HepG2 (cell line): Measurements from ENCODE around the gene C16orf95. TPM values are rescaled to one million over a fixed set of nuclear protein-coding genes. Genes with fewer than 3 reads are reported as not detected.

Experiments
- ASH2L ChIP-seq: fragments of 300-600, 200-600 bp; sonication (generic); IDR thresholded peaks from 2 replicates; pipeline ENCODE4 v1.7.0; 2017; ENCODE audit warnings: low read depth, mild to moderate bottlenecking, moderate library complexity, mixed read lengths, low read length; ENCODE audit not compliant: insufficient read length
- ATRX ChIP-seq: sonication (generic); formaldehyde crosslinking; IDR thresholded peaks from 2 replicates; pipeline ENCODE4 v1.4.0; 2020; ENCODE audit warnings: missing genetic modification reagents, borderline replicate concordance
- FOXA3 ChIP-seq: IDR thresholded peaks from 2 replicates; pipeline ENCODE4 v1.6.1; 2016; ENCODE audit warnings: missing genetic modification reagents, missing compliant biosample characterization
- NFIB ChIP-seq: sonication (generic); formaldehyde crosslinking; IDR thresholded peaks from 2 replicates; pipeline ENCODE4 v1.9.0; 2021; ENCODE audit warnings: missing genetic modification reagents, mild to moderate bottlenecking, borderline replicate concordance
- RCOR2 ChIP-seq: IDR thresholded peaks from 2 replicates; pipeline ENCODE4 v1.6.1; 2016; ENCODE audit warnings: missing biosample characterization, missing genetic modification reagents
- ZNF329 ChIP-seq: sonication (generic); formaldehyde crosslinking; IDR thresholded peaks from 2 replicates; pipeline ENCODE4 v1.9.0; 2021; ENCODE audit warnings: low read depth, mild to moderate bottlenecking, missing genetic modification reagents
- ZNF484 ChIP-seq: sonication (generic); formaldehyde crosslinking; IDR thresholded peaks from 2 replicates; pipeline ENCODE4 v1.5.1; 2020; ENCODE audit warnings: mild to moderate bottlenecking, low read depth, missing genetic modification reagents, borderline replicate concordance
- ZNF780A ChIP-seq: sonication (generic); formaldehyde crosslinking; IDR thresholded peaks from 2 replicates; pipeline ENCODE4 v1.8.0; 2022; ENCODE audit warnings: mild to moderate bottlenecking, missing genetic modification reagents, moderate library complexity
- polyA plus RNA-seq, 8 experiments: library from polyadenylated mRNA; depleted of rRNA in 3 of 8; stranded (reverse) in 7 of 8; unstranded in 1 of 8; fragments of >200 nt; fragmentation: Illumina TruSeq in 4 of 8; extraction: Trizol in 4 of 8; gene quantifications; 2 replicates each; pipeline versions ENCODE4 v1.2.1 to v1.2.3, GENCODE V29; 2011 to 2016; ENCODE audit warnings: low read depth in 4 of 8, missing spikeins in 1 of 8, mixed read lengths in 1 of 8; ENCODE audit not compliant: insufficient read depth in 1 of 8
- total RNA-seq, 5 experiments: library from RNA; depleted of rRNA; stranded (reverse); fragments of >200 nt; fragmentation: Illumina TruSeq; extraction: Trizol; gene quantifications; 2 replicates each; pipeline ENCODE4 v1.2.3, GENCODE V29; 2016; ENCODE audit warnings: low read depth in 1 of 5
- TF ChIP-seq, protein P1 (sequence below): sonication (generic); formaldehyde crosslinking; IDR thresholded peaks from 2 replicates; pipeline ENCODE4 v1.9.0; 2021; ENCODE audit warnings: mild to moderate bottlenecking, missing genetic modification reagents
- TF ChIP-seq, protein P2 (sequence below): sonication (generic); formaldehyde crosslinking; IDR thresholded peaks from 2 replicates; pipeline ENCODE4 v1.5.0; 2020; ENCODE audit warnings: missing genetic modification reagents
- TF ChIP-seq, protein P3 (sequence below): sonication (generic); formaldehyde crosslinking; IDR thresholded peaks from 2 replicates; pipeline ENCODE4 v1.4.0; 2020; ENCODE audit warnings: mild to moderate bottlenecking, missing genetic modification reagents
- TF ChIP-seq, protein P4 (sequence below): sonication (generic); formaldehyde crosslinking; IDR thresholded peaks from 2 replicates; pipeline ENCODE4 v1.5.1; 2020; ENCODE audit warnings: missing genetic modification reagents, mild to moderate bottlenecking, borderline replicate concordance

C16orf95 gene
- total and polyA plus RNA-seq, 2 of the 13 experiments (the other 11 are each of a cell fraction or from before 2014, with no cell fraction given): 2.8 to 8.6 TPM

DNA sequence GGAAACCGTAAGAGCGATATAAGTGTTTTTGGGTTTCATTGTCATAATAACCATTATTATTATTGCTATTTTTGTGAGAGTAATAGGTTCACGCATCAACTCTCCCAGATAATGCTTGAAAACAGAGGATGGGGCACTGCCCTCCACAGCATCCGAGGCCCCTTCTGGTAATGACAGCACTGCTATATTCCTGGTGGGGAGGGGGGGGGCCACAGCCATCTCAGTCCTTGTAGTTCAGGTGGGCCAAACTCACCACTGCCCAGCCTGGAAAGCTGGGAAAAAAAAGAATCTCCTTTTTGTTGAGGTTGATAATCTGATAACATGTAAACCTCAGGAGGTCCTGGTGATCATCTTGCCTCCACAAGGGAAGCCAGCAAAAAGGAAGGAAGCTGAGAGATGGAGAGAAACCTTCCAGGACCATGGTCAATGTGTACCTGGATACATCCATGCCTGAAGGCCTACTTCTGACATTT lies 706 bp downstream of the C16orf95 start (continued):
- TF ChIP-seq, protein P1, sequence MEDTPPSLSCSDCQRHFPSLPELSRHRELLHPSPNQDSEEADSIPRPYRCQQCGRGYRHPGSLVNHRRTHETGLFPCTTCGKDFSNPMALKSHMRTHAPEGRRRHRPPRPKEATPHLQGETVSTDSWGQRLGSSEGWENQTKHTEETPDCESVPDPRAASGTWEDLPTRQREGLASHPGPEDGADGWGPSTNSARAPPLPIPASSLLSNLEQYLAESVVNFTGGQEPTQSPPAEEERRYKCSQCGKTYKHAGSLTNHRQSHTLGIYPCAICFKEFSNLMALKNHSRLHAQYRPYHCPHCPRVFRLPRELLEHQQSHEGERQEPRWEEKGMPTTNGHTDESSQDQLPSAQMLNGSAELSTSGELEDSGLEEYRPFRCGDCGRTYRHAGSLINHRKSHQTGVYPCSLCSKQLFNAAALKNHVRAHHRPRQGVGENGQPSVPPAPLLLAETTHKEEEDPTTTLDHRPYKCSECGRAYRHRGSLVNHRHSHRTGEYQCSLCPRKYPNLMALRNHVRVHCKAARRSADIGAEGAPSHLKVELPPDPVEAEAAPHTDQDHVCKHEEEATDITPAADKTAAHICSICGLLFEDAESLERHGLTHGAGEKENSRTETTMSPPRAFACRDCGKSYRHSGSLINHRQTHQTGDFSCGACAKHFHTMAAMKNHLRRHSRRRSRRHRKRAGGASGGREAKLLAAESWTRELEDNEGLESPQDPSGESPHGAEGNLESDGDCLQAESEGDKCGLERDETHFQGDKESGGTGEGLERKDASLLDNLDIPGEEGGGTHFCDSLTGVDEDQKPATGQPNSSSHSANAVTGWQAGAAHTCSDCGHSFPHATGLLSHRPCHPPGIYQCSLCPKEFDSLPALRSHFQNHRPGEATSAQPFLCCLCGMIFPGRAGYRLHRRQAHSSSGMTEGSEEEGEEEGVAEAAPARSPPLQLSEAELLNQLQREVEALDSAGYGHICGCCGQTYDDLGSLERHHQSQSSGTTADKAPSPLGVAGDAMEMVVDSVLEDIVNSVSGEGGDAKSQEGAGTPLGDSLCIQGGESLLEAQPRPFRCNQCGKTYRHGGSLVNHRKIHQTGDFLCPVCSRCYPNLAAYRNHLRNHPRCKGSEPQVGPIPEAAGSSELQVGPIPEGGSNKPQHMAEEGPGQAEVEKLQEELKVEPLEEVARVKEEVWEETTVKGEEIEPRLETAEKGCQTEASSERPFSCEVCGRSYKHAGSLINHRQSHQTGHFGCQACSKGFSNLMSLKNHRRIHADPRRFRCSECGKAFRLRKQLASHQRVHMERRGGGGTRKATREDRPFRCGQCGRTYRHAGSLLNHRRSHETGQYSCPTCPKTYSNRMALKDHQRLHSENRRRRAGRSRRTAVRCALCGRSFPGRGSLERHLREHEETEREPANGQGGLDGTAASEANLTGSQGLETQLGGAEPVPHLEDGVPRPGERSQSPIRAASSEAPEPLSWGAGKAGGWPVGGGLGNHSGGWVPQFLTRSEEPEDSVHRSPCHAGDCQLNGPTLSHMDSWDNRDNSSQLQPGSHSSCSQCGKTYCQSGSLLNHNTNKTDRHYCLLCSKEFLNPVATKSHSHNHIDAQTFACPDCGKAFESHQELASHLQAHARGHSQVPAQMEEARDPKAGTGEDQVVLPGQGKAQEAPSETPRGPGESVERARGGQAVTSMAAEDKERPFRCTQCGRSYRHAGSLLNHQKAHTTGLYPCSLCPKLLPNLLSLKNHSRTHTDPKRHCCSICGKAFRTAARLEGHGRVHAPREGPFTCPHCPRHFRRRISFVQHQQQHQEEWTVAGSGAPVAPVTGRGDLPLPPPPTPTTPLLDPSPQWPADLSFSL (CRISPR knock-in tag): no peak
- TF ChIP-seq NFIB (CRISPR knock-in tag) (no peak), ASH2L (no peak), FOXA3 (CRISPR knock-in tag) (no peak), ZNF780A (CRISPR knock-in tag) (0 out of 2 replicates have a peak, but pooled peaks have one; percentile 50), RCOR2 (CRISPR knock-in tag) (peak; percentile 91; the same call in 1 of the 2 replicates), ZNF484 (no peak), ATRX (no peak), ZNF329 (CRISPR knock-in tag) (peak; percentile 100)
- TF ChIP-seq, protein P2, sequence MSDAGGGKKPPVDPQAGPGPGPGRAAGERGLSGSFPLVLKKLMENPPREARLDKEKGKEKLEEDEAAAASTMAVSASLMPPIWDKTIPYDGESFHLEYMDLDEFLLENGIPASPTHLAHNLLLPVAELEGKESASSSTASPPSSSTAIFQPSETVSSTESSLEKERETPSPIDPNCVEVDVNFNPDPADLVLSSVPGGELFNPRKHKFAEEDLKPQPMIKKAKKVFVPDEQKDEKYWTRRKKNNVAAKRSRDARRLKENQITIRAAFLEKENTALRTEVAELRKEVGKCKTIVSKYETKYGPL (CRISPR knock-in tag): no peak
- TF ChIP-seq, protein P3, sequence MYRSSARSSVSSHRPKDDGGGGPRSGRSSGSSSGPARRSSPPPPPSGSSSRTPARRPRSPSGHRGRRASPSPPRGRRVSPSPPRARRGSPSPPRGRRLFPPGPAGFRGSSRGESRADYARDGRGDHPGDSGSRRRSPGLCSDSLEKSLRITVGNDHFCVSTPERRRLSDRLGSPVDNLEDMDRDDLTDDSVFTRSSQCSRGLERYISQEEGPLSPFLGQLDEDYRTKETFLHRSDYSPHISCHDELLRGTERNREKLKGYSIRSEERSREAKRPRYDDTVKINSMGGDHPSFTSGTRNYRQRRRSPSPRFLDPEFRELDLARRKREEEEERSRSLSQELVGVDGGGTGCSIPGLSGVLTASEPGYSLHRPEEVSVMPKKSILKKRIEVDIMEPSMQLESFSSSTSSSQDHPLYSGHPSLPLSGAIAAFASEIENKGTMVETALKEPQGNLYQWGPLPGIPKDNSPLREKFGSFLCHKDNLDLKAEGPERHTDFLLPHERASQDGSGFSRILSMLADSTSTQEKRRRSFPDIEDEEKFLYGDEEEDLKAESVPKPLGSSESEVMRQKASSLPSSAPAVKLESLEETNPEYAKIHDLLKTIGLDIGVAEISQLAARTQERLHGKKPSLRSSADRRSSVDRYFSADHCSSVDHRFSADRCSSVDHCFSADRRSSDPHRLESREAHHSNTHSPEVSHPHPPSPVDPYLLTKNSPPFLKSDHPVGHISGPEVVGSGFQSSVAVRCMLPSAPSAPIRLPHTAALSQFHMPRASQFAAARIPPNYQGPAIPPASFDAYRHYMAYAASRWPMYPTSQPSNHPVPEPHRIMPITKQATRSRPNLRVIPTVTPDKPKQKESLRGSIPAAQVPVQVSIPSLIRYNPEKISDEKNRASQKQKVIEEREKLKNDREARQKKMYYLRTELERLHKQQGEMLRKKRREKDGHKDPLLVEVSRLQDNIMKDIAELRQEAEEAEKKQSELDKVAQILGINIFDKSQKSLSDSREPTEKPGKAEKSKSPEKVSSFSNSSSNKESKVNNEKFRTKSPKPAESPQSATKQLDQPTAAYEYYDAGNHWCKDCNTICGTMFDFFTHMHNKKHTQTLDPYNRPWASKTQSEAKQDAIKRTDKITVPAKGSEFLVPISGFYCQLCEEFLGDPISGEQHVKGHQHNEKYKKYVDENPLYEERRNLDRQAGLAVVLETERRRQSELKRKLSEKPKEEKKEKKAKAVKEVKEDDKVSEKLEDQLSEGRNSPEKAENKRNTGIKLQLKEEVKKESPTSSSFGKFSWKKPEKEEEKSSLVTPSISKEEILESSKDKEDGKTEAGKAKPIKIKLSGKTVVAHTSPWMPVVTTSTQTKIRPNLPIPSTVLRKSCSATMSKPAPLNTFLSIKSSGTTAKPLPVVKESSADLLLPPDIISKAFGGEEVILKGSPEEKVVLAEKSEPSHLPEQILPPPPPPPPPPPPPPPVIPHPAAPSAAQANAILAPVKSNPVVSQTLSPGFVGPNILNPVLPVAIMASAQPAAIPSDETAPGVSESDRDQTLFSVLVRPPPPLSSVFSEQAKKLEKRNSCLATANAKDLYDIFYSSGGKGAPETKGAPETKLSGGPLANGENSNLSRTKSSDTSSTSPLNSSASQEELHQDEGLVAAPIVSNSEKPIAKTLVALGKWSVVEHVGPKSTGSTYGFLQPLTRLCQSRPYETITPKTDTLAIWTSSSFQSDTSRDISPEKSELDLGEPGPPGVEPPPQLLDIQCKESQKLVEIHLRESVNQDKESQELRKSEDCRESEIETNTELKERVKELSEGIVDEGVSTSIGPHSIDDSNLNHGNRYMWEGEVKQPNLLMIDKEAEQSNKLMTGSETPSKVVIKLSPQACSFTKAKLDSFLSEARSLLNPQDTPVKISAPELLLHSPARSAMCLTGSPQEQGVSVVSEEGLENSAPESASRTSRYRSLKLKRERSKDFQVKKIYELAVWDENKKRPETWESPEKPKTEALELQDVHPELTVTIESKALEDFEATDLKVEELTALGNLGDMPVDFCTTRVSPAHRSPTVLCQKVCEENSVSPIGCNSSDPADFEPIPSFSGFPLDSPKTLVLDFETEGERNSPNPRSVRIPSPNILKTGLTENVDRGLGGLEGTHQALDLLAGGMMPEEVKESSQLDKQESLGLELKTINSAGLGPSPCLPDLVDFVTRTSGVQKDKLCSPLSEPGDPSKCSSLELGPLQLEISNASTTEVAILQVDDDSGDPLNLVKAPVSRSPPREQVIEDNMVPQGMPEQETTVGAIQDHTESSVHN (CRISPR knock-in tag): 0 out of 2 replicates have a peak, but pooled peaks have one; percentile 24
- TF ChIP-seq, protein P4, sequence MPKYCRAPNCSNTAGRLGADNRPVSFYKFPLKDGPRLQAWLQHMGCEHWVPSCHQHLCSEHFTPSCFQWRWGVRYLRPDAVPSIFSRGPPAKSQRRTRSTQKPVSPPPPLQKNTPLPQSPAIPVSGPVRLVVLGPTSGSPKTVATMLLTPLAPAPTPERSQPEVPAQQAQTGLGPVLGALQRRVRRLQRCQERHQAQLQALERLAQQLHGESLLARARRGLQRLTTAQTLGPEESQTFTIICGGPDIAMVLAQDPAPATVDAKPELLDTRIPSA (CRISPR knock-in tag): 0 out of 2 replicates have a peak, but pooled peaks have one; percentile 72
